SK-N-MC (cell line): ENCODE results near the gene SCGB1A1.

Source experiments
- DNase-seq: peaks from one replicate; pipeline ENCODE4 v3.0.0-alpha.2; 2011; ENCODE audit warnings: low read depth, low spot score
- H3K27ac ChIP-seq: fragments of 200-600 bp; sonication (generic); 2 replicates; pipeline ENCODE4 v1.5.1; 2016; ENCODE audit warnings: mixed run types
- H3K36me3 ChIP-seq: fragments of 200-600 bp; sonication (generic); 2 replicates; pipeline ENCODE4 v1.6.1; 2017; ENCODE audit warnings: antibody characterized with exemption, low read length, mixed read lengths; ENCODE audit not compliant: insufficient read depth
- H3K4me3 ChIP-seq: fragments of 200-600 bp; sonication (generic); 2 replicates; pipeline ENCODE4 v1.5.1; 2016
- H3K9ac ChIP-seq: fragments of 200-600 bp; sonication (generic); 2 replicates; pipeline ENCODE4 v1.8.0; 2017; ENCODE audit warnings: mixed run types, mixed read lengths; ENCODE audit not compliant: insufficient read length
- H3K9me3 ChIP-seq: fragments of 200-600 bp; sonication (generic); 2 replicates; pipeline ENCODE4 v1.6.1; 2017; ENCODE audit warnings: low read depth, mild to moderate bottlenecking, antibody characterized with exemption, low read length, moderate library complexity, mixed read lengths
- EZH2 ChIP-seq: fragments of 200-600 bp; sonication (generic); IDR thresholded peaks from one replicate; pipeline ENCODE4 v1.6.1; 2017; ENCODE audit warnings: antibody characterized with exemption
- FOXP2 ChIP-seq: optimal IDR thresholded peaks from 2 replicates; pipeline ENCODE3; 2011; ENCODE audit warnings: mild to moderate bottlenecking, moderate library complexity; ENCODE audit not compliant: insufficient read depth; ENCODE audit errors: extremely low read length, control extremely low read depth
- POLR2AphosphoS5 ChIP-seq: IDR thresholded peaks from 2 replicates; pipeline ENCODE4 v1.6.1; 2012; ENCODE audit warnings: mild to moderate bottlenecking, low read depth, low read length, borderline replicate concordance

SCGB1A1 gene

GRCh38 chr11:62413060-62413696 lies 5.7 kb upstream of the SCGB1A1 start:
- no peak for TF ChIP-seq EZH2
- no peak overlapping the region for H3K9ac ChIP-seq
- no peak overlapping the region for H3K4me3 ChIP-seq
- H3K36me3 ChIP-seq: no peaks in the 10 kb centered on the region
- H3K27ac ChIP-seq: no peak overlapping the region
- DNase-seq: no peak
- H3K9me3 ChIP-seq: no peaks in the 10 kb centered on the region

GRCh38 chr11:62416596-62416995 lies 2.2 kb upstream of the SCGB1A1 start:
- no peak overlapping the region for H3K4me3 ChIP-seq
- H3K36me3 ChIP-seq: no peaks in the 10 kb centered on the region
- H3K27ac ChIP-seq: no peak overlapping the region
- DNase-seq: no peak
- no peak for TF ChIP-seq FOXP2
- H3K9me3 ChIP-seq: no peaks in the 10 kb centered on the region
- H3K9ac ChIP-seq: no peak overlapping the region

- no peak overlapping the region for H3K4me3 ChIP-seq
- no peak overlapping the region for H3K27ac ChIP-seq
- no peak overlapping the region for H3K9ac ChIP-seq
- TF ChIP-seq FOXP2 (no peak), POLR2AphosphoS5 (no peak), EZH2 (no peak)
- no peaks in the 10 kb centered on the region for H3K9me3 ChIP-seq
- no peak for DNase-seq
- H3K36me3 ChIP-seq: no peaks in the 10 kb centered on the region
These were observed 697 bp upstream of the SCGB1A1 start for GRCh38 chr11:62418136-62418535.

GRCh38 chr11:62419314-62419929 lies 589 bp downstream of the SCGB1A1 start:
- Histone ChIP-seq H3K9ac (peak overlapping the region; percentile 36), H3K9me3 (no peaks in the 10 kb centered on the region), H3K36me3 (no peaks in the 10 kb centered on the region), H3K27ac (peak overlapping the region; percentile 83), H3K4me3 (peak overlapping the region; percentile 50)
- TF ChIP-seq POLR2AphosphoS5 (no peak), EZH2 (no peak), FOXP2 (no peak)
- DNase-seq: no peak

- DNase-seq: no peak
- H3K27ac ChIP-seq: peak overlapping the region; percentile 83
- H3K9me3 ChIP-seq: no peaks in the 10 kb centered on the region
- H3K4me3 ChIP-seq: peak overlapping the region; percentile 50
- peak overlapping the region; percentile 36 for H3K9ac ChIP-seq
- H3K36me3 ChIP-seq: no peaks in the 10 kb centered on the region
- TF ChIP-seq FOXP2 (no peak), POLR2AphosphoS5 (no peak), EZH2 (no peak)
These were observed 1.1 kb downstream of the SCGB1A1 start for GRCh38 chr11:62419943-62420342.

GRCh38 chr11:62420882-62421281 lies 2.0 kb downstream of the SCGB1A1 start:
- no peak overlapping the region for H3K9ac ChIP-seq
- H3K27ac ChIP-seq: no peak overlapping the region
- no peak overlapping the region for H3K4me3 ChIP-seq
- no peaks in the 10 kb centered on the region for H3K36me3 ChIP-seq
- TF ChIP-seq EZH2 (no peak), FOXP2 (no peak), POLR2AphosphoS5 (no peak)
- DNase-seq: no peak
- no peaks in the 10 kb centered on the region for H3K9me3 ChIP-seq

GRCh38 chr11:62421996-62422395 lies 3.2 kb downstream of the SCGB1A1 start:
- Histone ChIP-seq H3K9ac (no peak overlapping the region), H3K36me3 (no peaks in the 10 kb centered on the region), H3K27ac (peak overlapping the region; percentile 31; the same call in 1 of the 2 replicates), H3K4me3 (no peak overlapping the region), H3K9me3 (no peaks in the 10 kb centered on the region)
- TF ChIP-seq FOXP2 (no peak), EZH2 (no peak), POLR2AphosphoS5 (no peak)
- no peak for DNase-seq

GRCh38 chr11:62423012-62423411 lies 4.2 kb downstream of the SCGB1A1 start:
- H3K9ac ChIP-seq: no peak overlapping the region
- no peaks in the 10 kb centered on the region for H3K9me3 ChIP-seq
- DNase-seq: no peak
- TF ChIP-seq FOXP2: no peak
- H3K4me3 ChIP-seq: 0 out of 2 replicates have a peak overlapping the region, but pooled peaks have one; percentile 14
- H3K27ac ChIP-seq: peak overlapping the region; percentile 17; the same call in 1 of the 2 replicates
- H3K36me3 ChIP-seq: no peaks in the 10 kb centered on the region
